PC-9 (cell line): Measurements from ENCODE around the gene NF2. TPM values are rescaled to one million over a fixed set of nuclear protein-coding genes. Genes with fewer than 3 reads are reported as not detected.

Source experiments
- BruUV-seq: library from RNA; stranded (reverse); fragments of 400-500 nt; replicated peaks from 2 replicates; lab custom pipeline; 2021; lab: Mats Ljungman, UMichigan
- CTCF ChIA-PET: fragments of 300-600 bp; sonication (Branson Sonifier 250); formaldehyde crosslinking; loops from one replicate; lab custom pipeline; 2022; ENCODE audit warnings: antibody characterized with exemption; lab: Charles Lee
- POLR2A ChIA-PET: fragments of 300-600 bp; sonication (Branson Sonifier 250); formaldehyde crosslinking; loops from one replicate; lab custom pipeline; 2022; ENCODE audit warnings: antibody characterized with exemption; ENCODE audit not compliant: unreplicated experiment; lab: Charles Lee
- DNase-seq, 2 experiments: peaks; one replicate each; pipeline versions ENCODE4 v3.0.0 to v3.0.0-alpha.2; 2015 to 2022; ENCODE audit warnings: mixed read lengths in 1 of 2
- H2AFZ ChIP-seq: fragments of 200-600 bp; sonication (generic); 2 replicates; pipeline ENCODE4 v1.8.1; 2017; ENCODE audit warnings: antibody characterized with exemption
- H3F3A ChIP-seq: fragments of 200-600 bp; sonication (generic); 2 replicates; pipeline ENCODE4 v1.8.1; 2017; ENCODE audit warnings: antibody characterized with exemption, mild to moderate bottlenecking, low read depth; ENCODE audit not compliant: insufficient read depth
- H3K27ac ChIP-seq: fragments of 200-600 bp; sonication (generic); 2 replicates; pipeline ENCODE4 v1.6.1; 2016; ENCODE audit warnings: mixed run types
- H3K27me3 ChIP-seq: fragments of 200-600 bp; sonication (generic); 2 replicates; pipeline ENCODE4 v1.6.1; 2016; ENCODE audit warnings: low read depth, mixed run types; ENCODE audit not compliant: insufficient read depth
- H3K36me3 ChIP-seq: fragments of 200-600 bp; sonication (generic); 2 replicates; pipeline ENCODE4 v1.6.1; 2016; ENCODE audit warnings: low read depth, mixed run types
- H3K4me1 ChIP-seq: fragments of 200-600 bp; sonication (generic); replicated peaks from 2 replicates; pipeline ENCODE4 v1.6.1; 2016; ENCODE audit warnings: mixed run types; ENCODE audit not compliant: insufficient read depth
- H3K4me2 ChIP-seq: fragments of 200-600 bp; sonication (generic); 2 replicates; pipeline ENCODE4 v1.6.1; 2017; ENCODE audit warnings: mixed run types
- H3K4me3 ChIP-seq: fragments of 200-600 bp; sonication (generic); 2 replicates; pipeline ENCODE4 v1.6.1; 2016; ENCODE audit warnings: mixed run types
- H3K79me2 ChIP-seq: fragments of 200-600 bp; sonication (generic); 2 replicates; pipeline ENCODE4 v1.6.1; 2017; ENCODE audit warnings: low read depth, mixed run types
- H3K9me2 ChIP-seq: fragments of 200-600 bp; sonication (generic); 2 replicates; pipeline ENCODE4 v1.8.1; 2017; ENCODE audit warnings: mild to moderate bottlenecking; ENCODE audit not compliant: insufficient read depth
- H3K9me3 ChIP-seq: fragments of 200-600 bp; sonication (generic); 2 replicates; pipeline ENCODE4 v1.8.1; 2016; ENCODE audit warnings: low read depth; ENCODE audit not compliant: insufficient read depth
- H4K20me1 ChIP-seq: fragments of 200-600 bp; sonication (generic); 2 replicates; pipeline ENCODE4 v1.8.1; 2017; ENCODE audit not compliant: insufficient read depth
- EZH2 ChIP-seq: fragments of 200-600 bp; sonication (generic); IDR thresholded peaks from 2 replicates; pipeline ENCODE4 v1.8.0; 2017; ENCODE audit warnings: antibody characterized with exemption, low read depth
- intact Hi-C: fragments of 100-400 bp; cut with micrococcal nuclease; formaldehyde crosslinking; loops from one replicate; pipeline ENCODE4 v1.10.0; 2022; ENCODE audit not compliant: unreplicated experiment
- total RNA-seq: library from RNA; stranded (reverse); gene quantifications from 2 replicates; pipeline ENCODE4 v1.2.3, GENCODE V29; 2021
- TF ChIP-seq, protein P1 (sequence below): fragments of 200-600 bp; sonication (generic); conservative IDR thresholded peaks from 2 replicates; pipeline ENCODE4 v1.6.1; 2017; ENCODE audit warnings: mixed run types, antibody characterized with exemption, mild to moderate bottlenecking, moderate library complexity

Gene NF2
- total RNA-seq, 1 experiment from 2014 or later = 73.2 TPM

DNA sequence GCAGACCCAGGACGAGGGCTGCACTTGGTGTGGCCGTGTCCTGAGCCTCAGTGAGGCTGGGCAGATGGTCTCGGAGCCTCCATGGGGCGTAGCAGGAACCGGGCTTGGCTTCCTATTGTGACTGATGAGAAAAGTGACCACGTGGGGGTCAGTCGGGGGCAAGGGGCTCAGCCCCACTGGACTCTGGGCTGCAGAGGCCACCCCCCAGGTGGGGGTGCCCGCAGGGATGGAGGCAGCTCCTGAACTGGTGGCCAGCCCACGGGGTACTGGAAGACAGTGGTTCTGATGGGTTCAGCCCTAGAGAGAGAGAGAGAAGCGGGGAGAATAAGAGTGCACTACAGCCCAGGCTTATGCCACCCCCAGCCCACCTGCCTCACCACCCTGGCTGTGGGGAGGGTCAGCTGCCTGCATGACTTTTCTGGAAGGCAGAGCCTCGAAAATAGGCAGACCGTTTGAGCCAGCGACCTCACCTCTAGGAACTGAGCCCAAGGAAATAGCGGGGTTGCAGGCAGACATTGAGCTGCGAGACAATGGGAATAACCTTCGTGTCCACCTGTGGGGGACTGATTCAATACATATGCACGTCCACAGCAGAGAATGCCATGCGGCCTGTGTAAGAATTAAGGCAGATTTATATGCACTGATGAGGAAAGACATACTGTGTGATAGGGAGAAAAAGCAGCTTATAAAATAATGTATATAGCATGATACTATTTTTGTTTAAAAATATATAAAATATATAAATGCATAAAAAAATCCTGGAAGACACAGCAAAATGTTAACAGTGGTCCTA, 127.8 kb downstream of the NF2 start:
- no TSS peak for BruUV-seq
- CTCF ChIA-PET = no interaction called here
- H3K27me3 ChIP-seq = no peaks in the 10 kb centered on the region

DNA sequence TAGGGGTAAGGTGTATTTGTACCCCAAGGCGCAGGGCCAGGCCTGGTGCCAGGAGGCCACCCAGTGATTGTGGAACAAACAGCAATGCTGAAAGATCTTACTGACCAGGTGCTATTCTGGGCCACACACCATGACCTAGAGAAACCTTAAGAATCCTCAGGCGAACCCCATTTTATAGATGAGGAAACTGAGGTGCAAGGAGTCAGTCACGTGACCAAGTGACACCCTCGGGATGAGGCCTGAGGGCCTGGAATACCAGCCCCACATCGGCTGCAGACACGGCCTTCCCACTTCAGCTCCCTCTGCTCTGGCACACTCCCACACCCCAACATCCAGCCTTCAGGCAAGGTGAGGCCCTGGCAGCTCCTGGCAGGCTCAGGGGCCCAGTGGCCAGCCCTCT, 129.4 kb downstream of the NF2 start:
- no TSS peak for BruUV-seq
- Histone ChIP-seq H3K9me2 (no peaks in the 10 kb centered on the region), H3K36me3 (no peaks in the 10 kb centered on the region), H3F3A (no peaks in the 10 kb centered on the region), H3K27ac (no peak overlapping the region), H2AFZ (no peak overlapping the region), H3K4me3 (no peak overlapping the region), H3K4me2 (no peak overlapping the region), H4K20me1 (no peaks in the 10 kb centered on the region), H3K4me1 (no peaks in the 10 kb centered on the region), H3K79me2 (no peaks in the 10 kb centered on the region), H3K9me3 (no peaks in the 10 kb centered on the region), H3K27me3 (no peaks in the 10 kb centered on the region)
- CTCF ChIA-PET = no interaction called here
- intact Hi-C loops = no loop called here
- DNase-seq = no peak
- no peak for TF ChIP-seq EZH2
- TF ChIP-seq, protein P1, sequence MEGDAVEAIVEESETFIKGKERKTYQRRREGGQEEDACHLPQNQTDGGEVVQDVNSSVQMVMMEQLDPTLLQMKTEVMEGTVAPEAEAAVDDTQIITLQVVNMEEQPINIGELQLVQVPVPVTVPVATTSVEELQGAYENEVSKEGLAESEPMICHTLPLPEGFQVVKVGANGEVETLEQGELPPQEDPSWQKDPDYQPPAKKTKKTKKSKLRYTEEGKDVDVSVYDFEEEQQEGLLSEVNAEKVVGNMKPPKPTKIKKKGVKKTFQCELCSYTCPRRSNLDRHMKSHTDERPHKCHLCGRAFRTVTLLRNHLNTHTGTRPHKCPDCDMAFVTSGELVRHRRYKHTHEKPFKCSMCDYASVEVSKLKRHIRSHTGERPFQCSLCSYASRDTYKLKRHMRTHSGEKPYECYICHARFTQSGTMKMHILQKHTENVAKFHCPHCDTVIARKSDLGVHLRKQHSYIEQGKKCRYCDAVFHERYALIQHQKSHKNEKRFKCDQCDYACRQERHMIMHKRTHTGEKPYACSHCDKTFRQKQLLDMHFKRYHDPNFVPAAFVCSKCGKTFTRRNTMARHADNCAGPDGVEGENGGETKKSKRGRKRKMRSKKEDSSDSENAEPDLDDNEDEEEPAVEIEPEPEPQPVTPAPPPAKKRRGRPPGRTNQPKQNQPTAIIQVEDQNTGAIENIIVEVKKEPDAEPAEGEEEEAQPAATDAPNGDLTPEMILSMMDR = no peak
- POLR2A ChIA-PET = no interaction called here

More for the DNA sequence above, 127.8 kb downstream of the NF2 start:
- H3K79me2 ChIP-seq = no peaks in the 10 kb centered on the region
- H3F3A ChIP-seq = no peaks in the 10 kb centered on the region
- intact Hi-C loops = no loop called here
- no peaks in the 10 kb centered on the region for H3K36me3 ChIP-seq
- no peak overlapping the region for H3K27ac ChIP-seq
- DNase-seq = no peak
- H4K20me1 ChIP-seq = no peaks in the 10 kb centered on the region
- H3K4me3 ChIP-seq = no peak overlapping the region
- H3K9me2 ChIP-seq = no peaks in the 10 kb centered on the region
- no peaks in the 10 kb centered on the region for H3K9me3 ChIP-seq
- no peak overlapping the region for H3K4me2 ChIP-seq
- no peak for TF ChIP-seq EZH2
- TF ChIP-seq, protein P1 = no peak
- H3K4me1 ChIP-seq = no peaks in the 10 kb centered on the region
- POLR2A ChIA-PET = no interaction called here
- H2AFZ ChIP-seq = no peak overlapping the region

DNA sequence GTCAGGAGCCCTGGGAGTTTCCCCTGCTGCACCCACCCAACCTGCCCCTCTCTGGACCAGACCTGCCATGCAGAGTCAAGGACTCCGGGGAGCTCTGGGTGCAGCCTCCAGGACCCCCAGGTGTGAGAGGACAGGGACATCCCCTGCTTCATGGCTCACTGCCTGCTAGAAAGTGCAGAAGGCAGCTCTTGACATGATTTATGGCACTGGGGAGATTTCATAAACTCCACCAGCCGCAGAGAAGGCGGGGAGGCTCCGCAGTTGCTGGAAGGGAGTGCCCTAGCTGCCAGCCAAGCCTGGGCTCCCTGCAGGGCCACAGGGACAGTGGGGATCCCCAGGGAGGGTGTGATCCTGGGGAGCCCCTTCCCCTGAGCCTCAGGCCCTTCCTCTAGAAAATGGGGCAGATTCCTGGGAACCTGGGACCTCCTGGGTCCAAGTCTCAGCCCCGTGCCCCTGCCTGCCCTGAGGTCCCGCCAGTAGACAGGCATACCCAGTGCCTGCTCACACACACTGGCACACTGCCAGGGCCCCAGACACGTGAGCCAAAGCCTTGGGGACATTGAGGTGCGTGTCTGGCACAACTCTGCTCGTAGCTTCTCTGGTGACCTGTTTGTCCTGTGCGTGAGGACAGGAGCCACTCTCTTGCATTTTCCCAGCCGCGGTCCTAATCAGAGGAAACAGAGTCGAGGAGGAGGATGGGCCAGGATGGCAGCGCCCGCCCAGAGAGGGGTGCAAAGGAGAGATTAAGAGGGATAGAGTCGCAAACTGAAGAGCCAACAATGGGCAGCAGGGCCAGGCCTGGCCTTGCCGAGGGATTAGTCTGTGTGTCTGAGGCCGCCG, 130.1 kb downstream of the NF2 start:
- DNase-seq = no peak
- H3K4me2 ChIP-seq = no peak overlapping the region

More for the DNA sequence above, 130.1 kb downstream of the NF2 start:
- Histone ChIP-seq H3K9me2 (no peaks in the 10 kb centered on the region), H3K27me3 (no peaks in the 10 kb centered on the region), H3K9me3 (no peaks in the 10 kb centered on the region), H3K27ac (no peak overlapping the region), H4K20me1 (no peaks in the 10 kb centered on the region), H3K79me2 (no peaks in the 10 kb centered on the region), H3K4me3 (no peak overlapping the region), H3F3A (no peaks in the 10 kb centered on the region), H2AFZ (no peak overlapping the region), H3K4me1 (no peaks in the 10 kb centered on the region), H3K36me3 (no peaks in the 10 kb centered on the region)
- BruUV-seq = no TSS peak
- POLR2A ChIA-PET = no interaction called here
- CTCF ChIA-PET = no interaction called here
- intact Hi-C loops = no loop called here
- TF ChIP-seq EZH2 = no peak
- TF ChIP-seq, protein P1 = no peak
